K562 treated with DMSO at 1 percent for 4 hours (cell line): ENCODE results near the gene APOA1. TPM values are rescaled to one million over a fixed set of nuclear protein-coding genes. Genes with fewer than 3 reads are reported as not detected.

Experiments
- total RNA-seq: library from RNA; unstranded; fragments of 300-600 nt; gene quantifications from 2 replicates; pipeline ENCODE4 v1.2.3, GENCODE V29; 2022; ENCODE audit not compliant: insufficient read depth

Gene APOA1
- total RNA-seq = not detected in 2 replicates

DNA sequence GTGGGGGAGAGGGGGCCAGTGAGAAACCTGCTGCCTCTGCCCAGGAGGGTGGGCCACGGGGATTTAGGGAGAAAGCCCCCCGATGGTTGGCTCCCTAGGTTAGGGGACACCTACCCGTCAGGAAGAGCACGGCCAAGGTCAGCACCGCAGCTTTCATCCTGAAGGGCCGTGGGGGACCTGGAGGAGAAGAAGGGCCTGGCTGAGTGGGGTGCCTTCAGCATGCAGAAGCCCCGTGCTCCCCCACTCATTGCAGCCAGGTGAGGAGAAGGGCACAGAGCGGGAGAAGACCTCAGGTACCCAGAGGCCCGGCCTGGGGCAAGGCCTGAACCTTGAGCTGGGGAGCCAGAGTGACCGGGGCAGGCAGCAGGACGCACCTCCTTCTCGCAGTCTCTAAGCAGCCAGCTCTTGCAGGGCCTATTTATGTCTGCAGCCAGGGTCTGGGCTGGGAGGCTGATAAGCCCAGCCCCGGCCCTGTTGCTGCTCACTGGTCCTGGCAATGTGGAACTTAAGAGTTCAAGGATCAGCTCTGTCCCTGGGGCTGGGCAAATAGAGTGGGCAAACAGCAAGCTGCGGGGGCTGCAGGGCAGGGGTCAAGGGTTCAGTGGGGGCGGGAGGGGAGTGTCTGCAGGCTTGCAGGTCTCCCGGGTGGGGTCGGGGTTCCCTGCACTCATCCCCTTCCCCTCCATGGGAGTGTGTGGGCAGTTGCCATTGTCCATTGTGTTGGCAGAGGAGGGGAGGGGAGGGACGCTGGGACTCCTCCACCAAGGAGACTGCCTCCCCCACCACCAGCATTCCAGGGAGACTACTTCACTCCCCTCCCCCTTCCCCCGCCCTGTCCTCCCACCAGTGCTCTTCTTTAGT lies at the start of gene APOA1:
Gene APOA1 (minus strand): TSS at position 392 of the 861 bp plus-strand sequence. CDS start 235 bp downstream, at position 157.

GRCh38 chr11:116829525-116830183 lies 7.8 kb downstream of the APOA1 start, which contains the start of gene APOC3:
TSS of gene APOC3 (plus strand) at chr11:116829907. CDS start at chr11:116830583, 676 bp downstream.

GRCh38 chr11:116823031-116823843 lies 14.2 kb downstream of the APOA1 start, which contains the start of gene APOA4:
TSS of gene APOA4 (minus strand) at chr11:116823304. CDS start at chr11:116823191, 113 bp downstream.

GRCh38 chr11:116791813-116792143 lies 45.6 kb downstream of the APOA1 start, which contains the start of gene APOA5:
TSS of gene APOA5 (minus strand) at chr11:116791879. CDS start at chr11:116791860, 19 bp downstream.

DNA sequence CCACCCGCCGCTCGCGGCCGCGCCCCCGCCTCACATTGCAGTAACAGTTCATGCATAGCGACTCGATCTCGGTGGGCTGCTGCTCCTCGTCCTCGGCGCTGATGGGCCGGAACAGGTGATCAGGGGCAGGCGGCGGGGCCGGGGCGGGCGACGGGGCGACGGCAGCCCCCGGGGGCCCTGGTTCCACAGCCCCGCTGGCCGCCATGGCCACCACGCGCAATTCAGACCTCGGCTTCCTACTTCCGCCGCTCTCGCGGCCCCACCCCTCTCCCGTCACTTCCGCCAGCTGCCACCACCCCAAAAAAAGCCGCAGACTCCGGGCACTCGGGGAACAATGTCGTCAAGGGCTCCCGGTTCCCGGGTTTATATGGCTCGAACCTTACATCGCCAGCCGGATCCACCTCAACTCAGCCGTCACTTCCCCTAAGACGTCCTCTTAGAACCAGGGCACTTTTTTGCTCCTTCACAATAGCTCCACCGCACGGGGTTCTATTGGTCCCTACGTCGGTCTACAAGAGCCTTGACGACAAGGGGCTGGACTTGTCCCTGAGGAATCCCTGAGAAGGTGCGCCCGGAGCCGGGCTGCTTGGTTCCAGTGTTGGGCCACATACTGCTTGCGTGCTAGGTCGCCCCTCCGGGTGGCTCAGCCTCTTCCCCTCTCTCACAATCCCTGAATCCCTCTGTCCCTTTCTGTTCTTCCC lies 49.5 kb downstream of the APOA1 start, which contains the start of gene ZPR1:
Gene ZPR1 (minus strand): TSS at position 238 of the 701 bp plus-strand sequence. CDS start 33 bp downstream, at position 205.

Other genes with a start within 250 kb of the APOA1 start
- 14.2 and 18.2 TPM in 2 replicates for gene BUD13, start 64.6 kb downstream of the APOA1 start, total RNA-seq
- gene ZPR1, start 49.6 kb downstream of the APOA1 start, total RNA-seq = 21.6 and 25.0 TPM in 2 replicates
- not detected in 2 replicates for gene APOA5, start 45.7 kb downstream of the APOA1 start, total RNA-seq
- gene APOA4, start 14.3 kb downstream of the APOA1 start, total RNA-seq = not detected in 2 replicates
- gene APOC3, start 7.7 kb downstream of the APOA1 start, total RNA-seq = not detected in 2 replicates